Kidney (tissue), 14 donors: ENCODE data around the gene DPAGT1. TPM values are rescaled to one million over a fixed set of nuclear protein-coding genes. Genes with fewer than 3 reads are reported as not detected.

Experiments
- DNase-seq, 5 donors: peaks; one replicate each; pipeline ENCODE4 v3.0.0-alpha.2; 2013 to 2020
- FAIRE-seq: peaks from 2 replicates; lab custom pipeline; 2012; peaks lifted over from hg19 to GRCh38; lab: Jason Lieb, UNC
- H3K27ac ChIP-seq, 2 donors: one replicate each; pipeline ENCODE4 v1.7.0; 2013; ENCODE audit warnings: low read depth in 2 of 2, low read length in 2 of 2, inconsistent platforms in 1 of 2
- H3K27me3 ChIP-seq: one replicate; pipeline ENCODE4 v1.7.1; 2013; ENCODE audit warnings: low read length, inconsistent platforms; ENCODE audit not compliant: control insufficient read depth, insufficient read depth
- H3K36me3 ChIP-seq, 3 donors: one replicate each; pipeline versions ENCODE4 v1.7.0 to v1.7.1; 2013; ENCODE audit warnings: low read length in 3 of 3, control low read depth in 1 of 3, inconsistent platforms in 1 of 3; ENCODE audit not compliant: insufficient read depth in 3 of 3, control insufficient read depth in 2 of 3
- H3K4me1 ChIP-seq, 3 donors: one replicate each; pipeline versions ENCODE4 v1.7.0 to v1.7.1; 2013; ENCODE audit warnings: low read length in 3 of 3, inconsistent platforms in 1 of 3, low read depth in 1 of 3; ENCODE audit not compliant: control insufficient read depth in 2 of 3, insufficient read depth in 2 of 3
- H3K4me3 ChIP-seq, 3 donors: one replicate each; pipeline versions ENCODE4 v1.7.0 to v1.8.1; 2013; ENCODE audit warnings: low read length in 3 of 3, control low read depth in 1 of 3, inconsistent platforms in 1 of 3
- H3K9ac ChIP-seq, 3 donors: one replicate each; pipeline versions ENCODE4 v1.7.0 to v1.7.1; 2013; ENCODE audit warnings: low read length in 3 of 3, control low read depth in 1 of 3, inconsistent platforms in 1 of 3
- H3K9me3 ChIP-seq, 3 donors: one replicate each; pipeline versions ENCODE4 v1.7.0 to v1.7.1; 2013; ENCODE audit warnings: low read length in 3 of 3, control low read depth in 1 of 3, inconsistent platforms in 1 of 3; ENCODE audit not compliant: control insufficient read depth in 2 of 3, insufficient read depth in 1 of 3
- CTCF ChIP-seq: IDR thresholded peaks from 3 replicates; pipeline ENCODE4 v1.5.1; 2012; ENCODE audit warnings: mild to moderate bottlenecking, moderate library complexity, borderline replicate concordance; ENCODE audit not compliant: insufficient read depth; ENCODE audit errors: extremely low read depth
- intact Hi-C: fragments of 100-400 bp; cut with DNase I; formaldehyde crosslinking; loops from one replicate; pipeline ENCODE4 v1.11.1; 2022
- polyA plus RNA-seq: library from polyadenylated mRNA; stranded (reverse); fragments of 350-450 nt; fragmentation: Illumina TruSeq; extraction: RNeasy Lipid Tissue Mini Kit (QIAGEN cat#74804); gene quantifications from one replicate; pipeline ENCODE4 v1.2.3, GENCODE V29; 2014; ENCODE audit warnings: low read depth, low replicate concordance; ENCODE audit not compliant: insufficient read depth
- total RNA-seq: library from RNA; stranded (reverse); fragmentation: NEBNext Ultra II Directional; extraction: Animal tissue kit (Norgen Biotek cat#: 25700); gene quantifications from one replicate; pipeline ENCODE4 v1.2.1, GENCODE V29; 2021
- donor health status: control.
- donor health status: control.
- donor health status: control.
- donor health status: control.
- donor health status: control.
- donor health status: DM: yes; HTN: yes; CAD: no.
- donor health status: Normal renal cell carcinoma (clear cell type).

Gene DPAGT1
- total and polyA plus RNA-seq, 2 donors from 2014 or later, result 34.8 to 41.0 TPM

- no peak for TF ChIP-seq CTCF
- Histone ChIP-seq H3K9ac (no peak overlapping the region), H3K36me3 (peaks cover 0 to 28% (median 21%) of the 10 kb centered on the region in 3 donors), H3K9me3 (no peaks in the 10 kb centered on the region), H3K27ac (no peak overlapping the region), H3K4me3 (no peak overlapping the region), H3K27me3 (no peaks in the 10 kb centered on the region), H3K4me1 (peaks cover 6 to 37% (median 23%) of the 10 kb centered on the region in 3 donors)
- intact Hi-C loops, result no loop called here
- DNase-seq (peak in 1 of 5 donors; percentile 48), FAIRE-seq (no peak)
These were observed 8.8 kb upstream of the DPAGT1 start for GRCh38 chr11:119110439-119110838.

- H3K9ac ChIP-seq, result no peak overlapping the region
- intact Hi-C loops, result no loop called here
- H3K4me1 ChIP-seq, result peaks cover 6 to 37% (median 23%) of the 10 kb centered on the region in 3 donors
- FAIRE-seq (no peak), DNase-seq (peak in 1 of 5 donors; percentile 27)
- no peaks in the 10 kb centered on the region for H3K27me3 ChIP-seq
- no peak overlapping the region for H3K4me3 ChIP-seq
- H3K9me3 ChIP-seq, result no peaks in the 10 kb centered on the region
- TF ChIP-seq CTCF, result no peak
- H3K36me3 ChIP-seq, result peaks cover 0 to 28% (median 19%) of the 10 kb centered on the region in 3 donors
- no peak overlapping the region for H3K27ac ChIP-seq
These were observed 8.2 kb upstream of the DPAGT1 start for GRCh38 chr11:119109843-119110242.

- FAIRE-seq (no peak), DNase-seq (peak in 1 of 5 donors; percentile 30)
- peak overlapping the region in 1 of 2 donors; percentile 24 for H3K27ac ChIP-seq
- intact Hi-C loops, result no loop called here
- H3K27me3 ChIP-seq, result no peaks in the 10 kb centered on the region
- peaks cover 6 to 37% (median 23%) of the 10 kb centered on the region in 3 donors for H3K4me1 ChIP-seq
- TF ChIP-seq CTCF, result no peak
- H3K4me3 ChIP-seq, result peak overlapping the region in 2 of 3 donors; percentile 83
- no peak overlapping the region for H3K9ac ChIP-seq
- no peaks in the 10 kb centered on the region for H3K9me3 ChIP-seq
- H3K36me3 ChIP-seq, result peaks cover 0 to 19% (median 13%) of the 10 kb centered on the region in 3 donors
These were observed 7.2 kb upstream of the DPAGT1 start for GRCh38 chr11:119108857-119109221.
